Loucy (cell line): ENCODE results near the gene HOXA5.

ENCODE experiments used
- H2AFZ ChIP-seq: fragments of 200-600 bp; sonication (generic); 2 replicates; pipeline ENCODE4 v1.6.0; 2016; ENCODE audit warnings: antibody characterized with exemption, mild to moderate bottlenecking, low read length, moderate library complexity
- H3F3A ChIP-seq: fragments of 200-600 bp; 2 replicates; pipeline ENCODE4 v1.6.0; 2016; ENCODE audit warnings: antibody characterized with exemption, low read depth, mild to moderate bottlenecking
- H3K27me3 ChIP-seq: fragments of 200-600 bp; sonication (generic); 2 replicates; pipeline ENCODE4 v1.6.1; 2014; ENCODE audit warnings: low read length, mild to moderate bottlenecking; ENCODE audit not compliant: insufficient read depth, poor library complexity, severe bottlenecking
- H3K36me3 ChIP-seq: fragments of 200-600 bp; sonication (generic); 2 replicates; pipeline ENCODE4 v1.6.1; 2016; ENCODE audit warnings: low read length; ENCODE audit not compliant: insufficient read depth
- H3K4me1 ChIP-seq: fragments of 200-600 bp; sonication (generic); 2 replicates; pipeline ENCODE4 v1.5.1; 2014; ENCODE audit warnings: low read length, mild to moderate bottlenecking; ENCODE audit not compliant: insufficient read depth, poor library complexity, severe bottlenecking
- H3K4me2 ChIP-seq: fragments of 200-600 bp; sonication (generic); 2 replicates; pipeline ENCODE4 v1.6.0; 2014; ENCODE audit warnings: antibody characterized with exemption, low read length, low read depth, mild to moderate bottlenecking; ENCODE audit not compliant: poor library complexity, severe bottlenecking
- H3K4me3 ChIP-seq: fragments of 200-600 bp; sonication (generic); 2 replicates; pipeline ENCODE4 v1.5.1; 2014; ENCODE audit warnings: low read length, mild to moderate bottlenecking, mixed read lengths; ENCODE audit not compliant: poor library complexity, severe bottlenecking
- H3K79me2 ChIP-seq: fragments of 200-600 bp; sonication (generic); 2 replicates; pipeline ENCODE4 v1.6.1; 2014; ENCODE audit warnings: low read length; ENCODE audit not compliant: insufficient read depth
- H3K9ac ChIP-seq: fragments of 200-600 bp; sonication (generic); 2 replicates; pipeline ENCODE4 v1.6.0; 2014; ENCODE audit warnings: mild to moderate bottlenecking, low read depth, low read length, moderate library complexity; ENCODE audit not compliant: poor library complexity, severe bottlenecking
- H3K9me2 ChIP-seq: fragments of 200-600 bp; sonication (generic); replicated peaks from 2 replicates; pipeline ENCODE4 v1.6.1; 2016; ENCODE audit warnings: low read depth, low read length, mixed read lengths
- H3K9me3 ChIP-seq: fragments of 200-600 bp; sonication (generic); 2 replicates; pipeline ENCODE4 v1.6.1; 2014; ENCODE audit warnings: mild to moderate bottlenecking, antibody characterized with exemption, low read length, low read depth; ENCODE audit not compliant: insufficient read depth
- H4K20me1 ChIP-seq: fragments of 200-600 bp; sonication (generic); 2 replicates; pipeline ENCODE4 v1.6.0; 2014; ENCODE audit warnings: antibody characterized with exemption, low read length, mild to moderate bottlenecking; ENCODE audit not compliant: insufficient read depth, poor library complexity, severe bottlenecking
- EZH2phosphoT487 ChIP-seq: fragments of 200-600 bp; IDR thresholded peaks from 2 replicates; pipeline ENCODE4 v1.6.1; 2018; ENCODE audit warnings: antibody characterized with exemption, mild to moderate bottlenecking, moderate library complexity, borderline replicate concordance
- TF ChIP-seq, protein P1 (sequence below): fragments of 200-600 bp; sonication (generic); conservative IDR thresholded peaks from 2 replicates; pipeline ENCODE4 v1.5.1; 2014; ENCODE audit warnings: mild to moderate bottlenecking, antibody characterized with exemption, low read length

Gene HOXA5

GRCh38 chr7:27174874-27175625, 31.6 kb upstream of the HOXA5 start:
- Histone ChIP-seq H3K9ac (peak overlapping the region; percentile 99), H3K36me3 (peaks cover 24% of the 10 kb centered on the region), H3K9me2 (no peaks in the 10 kb centered on the region), H4K20me1 (peaks cover 76% of the 10 kb centered on the region), H3K4me3 (peak overlapping the region; percentile 94), H3F3A (0 out of 2 replicates have a peak, but pooled peaks cover 4% of the 10 kb centered on the region), H2AFZ (no peak overlapping the region), H3K9me3 (no peaks in the 10 kb centered on the region), H3K27me3 (peaks cover 51% of the 10 kb centered on the region), H3K4me1 (peaks cover 28% of the 10 kb centered on the region), H3K4me2 (peak overlapping the region; percentile 98), H3K79me2 (peaks cover 100% of the 10 kb centered on the region)
- no peak for TF ChIP-seq EZH2phosphoT487
- TF ChIP-seq, protein P1, sequence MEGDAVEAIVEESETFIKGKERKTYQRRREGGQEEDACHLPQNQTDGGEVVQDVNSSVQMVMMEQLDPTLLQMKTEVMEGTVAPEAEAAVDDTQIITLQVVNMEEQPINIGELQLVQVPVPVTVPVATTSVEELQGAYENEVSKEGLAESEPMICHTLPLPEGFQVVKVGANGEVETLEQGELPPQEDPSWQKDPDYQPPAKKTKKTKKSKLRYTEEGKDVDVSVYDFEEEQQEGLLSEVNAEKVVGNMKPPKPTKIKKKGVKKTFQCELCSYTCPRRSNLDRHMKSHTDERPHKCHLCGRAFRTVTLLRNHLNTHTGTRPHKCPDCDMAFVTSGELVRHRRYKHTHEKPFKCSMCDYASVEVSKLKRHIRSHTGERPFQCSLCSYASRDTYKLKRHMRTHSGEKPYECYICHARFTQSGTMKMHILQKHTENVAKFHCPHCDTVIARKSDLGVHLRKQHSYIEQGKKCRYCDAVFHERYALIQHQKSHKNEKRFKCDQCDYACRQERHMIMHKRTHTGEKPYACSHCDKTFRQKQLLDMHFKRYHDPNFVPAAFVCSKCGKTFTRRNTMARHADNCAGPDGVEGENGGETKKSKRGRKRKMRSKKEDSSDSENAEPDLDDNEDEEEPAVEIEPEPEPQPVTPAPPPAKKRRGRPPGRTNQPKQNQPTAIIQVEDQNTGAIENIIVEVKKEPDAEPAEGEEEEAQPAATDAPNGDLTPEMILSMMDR, result no peak

- 0 out of 2 replicates have a peak, but pooled peaks cover 3% of the 10 kb centered on the region for H3F3A ChIP-seq
- peaks cover 28% of the 10 kb centered on the region for H3K4me1 ChIP-seq
- H3K9me3 ChIP-seq, result no peaks in the 10 kb centered on the region
- H3K36me3 ChIP-seq, result peaks cover 24% of the 10 kb centered on the region
- peak within 1 kb of the TSS; percentile 99 for H3K9ac ChIP-seq
- peak within 1 kb of the TSS; percentile 98 for H3K4me2 ChIP-seq
- H2AFZ ChIP-seq, result no peak within 1 kb of the TSS
- TF ChIP-seq, protein P1, result no peak
- no peak for TF ChIP-seq EZH2phosphoT487
- peaks cover 52% of the 10 kb centered on the region for H3K27me3 ChIP-seq
- H3K79me2 ChIP-seq, result peaks cover 100% of the 10 kb centered on the region
- H3K4me3 ChIP-seq, result peak within 1 kb of the TSS; percentile 94
- H3K9me2 ChIP-seq, result no peaks in the 10 kb centered on the region
- H4K20me1 ChIP-seq, result peaks cover 78% of the 10 kb centered on the region
These were observed 30.7 kb upstream of the HOXA5 start, which contains the start of gene HOXA10 for GRCh38 chr7:27173956-27174873. Gene HOXA10 (minus strand): TSS chr7:27174320. CDS start chr7:27174306, 14 bp downstream.

DNA sequence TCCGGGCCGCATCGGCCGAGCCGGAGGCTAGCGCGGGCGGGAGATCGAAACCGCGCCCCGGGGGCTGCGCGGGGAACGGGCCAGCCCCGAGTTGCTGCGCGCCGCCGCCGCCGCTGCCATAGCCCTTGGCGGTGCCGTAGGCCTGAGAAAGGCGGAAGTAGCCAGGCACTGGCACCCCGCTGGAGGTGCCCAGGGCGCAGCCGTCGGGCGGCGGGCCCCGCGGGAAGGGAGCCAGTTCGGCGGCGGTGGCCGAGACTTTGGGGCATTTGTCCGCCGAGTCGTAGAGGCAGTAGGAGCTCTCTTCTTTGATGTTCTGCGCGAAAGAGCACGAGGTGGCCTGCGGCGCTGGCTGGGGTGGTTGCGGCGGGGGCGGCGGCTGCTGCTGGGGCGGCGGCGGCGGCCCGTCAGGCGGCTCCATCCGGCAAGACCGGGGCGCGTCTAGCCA, 30.1 kb upstream of the HOXA5 start:
- Histone ChIP-seq H2AFZ (no peak overlapping the region), H3K9me3 (no peaks in the 10 kb centered on the region), H3K4me3 (peak overlapping the region; percentile 94), H3K4me1 (peaks cover 22% of the 10 kb centered on the region), H3F3A (0 out of 2 replicates have a peak, but pooled peaks cover 5% of the 10 kb centered on the region), H3K4me2 (peak overlapping the region; percentile 98), H3K36me3 (peaks cover 31% of the 10 kb centered on the region), H3K79me2 (peaks cover 100% of the 10 kb centered on the region), H4K20me1 (peaks cover 72% of the 10 kb centered on the region), H3K27me3 (peaks cover 52% of the 10 kb centered on the region), H3K9me2 (no peaks in the 10 kb centered on the region), H3K9ac (peak overlapping the region; percentile 99)
- TF ChIP-seq, protein P1, result no peak
- TF ChIP-seq EZH2phosphoT487, result no peak
